Measurements from ENCODE around the gene PIAS1. TPM values are rescaled to one million over a fixed set of nuclear protein-coding genes. Genes with fewer than 3 reads are reported as not detected.
A peak's percentile ranks its signal among the peaks of the same experiment; 100 is the strongest.

Gene PIAS1
- total RNA-seq, 5 donors from 2014 or later (not counting 1 experiment from before 2014, with no cell fraction given), result 63.7 to 96.5 (median 70.3) TPM

DNA sequence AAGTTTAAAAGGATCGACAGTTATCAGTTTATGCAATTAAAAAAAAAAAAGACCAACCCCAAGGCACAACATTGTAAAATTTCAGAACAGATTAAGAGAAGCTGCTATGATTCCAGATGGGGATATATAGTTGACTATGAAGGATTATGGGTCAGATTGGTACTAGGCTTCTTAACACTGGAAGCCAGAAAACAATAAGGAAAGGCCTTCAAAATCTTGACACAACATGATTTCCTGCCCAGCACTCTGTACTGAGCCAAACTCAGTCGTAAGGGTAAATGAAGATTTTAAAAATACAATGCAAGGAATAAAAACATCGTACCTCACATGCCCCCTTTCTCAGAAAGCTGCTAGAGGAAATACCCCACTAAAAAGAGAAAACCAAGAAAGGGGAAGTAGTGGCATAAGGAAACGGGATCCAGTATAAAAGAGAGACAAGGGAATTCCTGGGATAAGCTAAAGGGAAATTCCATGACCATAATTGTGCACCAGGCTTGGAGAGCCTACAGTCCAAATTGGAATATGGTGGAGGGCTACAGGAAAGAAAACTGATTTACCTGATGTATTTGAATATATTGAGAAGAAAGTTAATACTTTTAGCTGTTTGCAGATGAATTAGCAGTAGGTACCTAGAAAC is 27.9 kb downstream of the PIAS1 start:
- no peaks in the 10 kb centered on the region for H3K27me3 ChIP-seq (replicated peaks in 1 of 2; ENCODE audit: control insufficient read depth in 2 of 2, extremely low read depth in 1 of 2, insufficient read depth in 2 of 2, low read length in 1 of 2)
- H3K4me3 ChIP-seq (ENCODE audit: control insufficient read depth in 1 of 2, extremely low read depth in 1 of 2, low read length in 1 of 2), result no peak overlapping the region
- peaks cover 8% of the 10 kb centered on the region in 2 donors for H3K36me3 ChIP-seq (ENCODE audit: control insufficient read depth in 2 of 2, extremely low read depth in 1 of 2, insufficient read depth in 1 of 2, low read length in 1 of 2)
- no peak for ATAC-seq (replicated peaks in 1 of 4)
- Mint-ChIP-seq H3K36me3 (peaks cover 5% of the 10 kb centered on the region), H3K9me3 (no peaks in the 10 kb centered on the region), H3K4me3 (peak overlapping the region in 1 of 3 donors; percentile 51), H3K27ac (peak overlapping the region; percentile 25 to 70), H3K4me1 (peaks cover 78 to 90% (median 83%) of the 10 kb centered on the region in 3 donors), H3K27me3 (no peaks in the 10 kb centered on the region)
- 40% methylated on average over 1 of the region's 4 CpGs for WGBS (ENCODE audit: insufficient coverage)
- CTCF ChIA-PET, result interaction anchor here (0.7 to 1.0 kb wide), 2 partner anchors 8 to 71 kb away, joined by 3 read pairs; no protein-coding TSS in a partner anchor
- POLR2A ChIA-PET, result no interaction called here
- peaks cover 7 to 17% of the 10 kb centered on the region in 2 experiments for H3K4me1 ChIP-seq (ENCODE audit: control insufficient read depth in 1 of 2, extremely low read depth in 1 of 2, insufficient read depth in 2 of 2, low read length in 2 of 2)
- H3K9me3 ChIP-seq, result no peaks in the 10 kb centered on the region
- no peak for DNase-seq
- no peak overlapping the region for H3K27ac ChIP-seq (ENCODE audit: low read length)

DNA sequence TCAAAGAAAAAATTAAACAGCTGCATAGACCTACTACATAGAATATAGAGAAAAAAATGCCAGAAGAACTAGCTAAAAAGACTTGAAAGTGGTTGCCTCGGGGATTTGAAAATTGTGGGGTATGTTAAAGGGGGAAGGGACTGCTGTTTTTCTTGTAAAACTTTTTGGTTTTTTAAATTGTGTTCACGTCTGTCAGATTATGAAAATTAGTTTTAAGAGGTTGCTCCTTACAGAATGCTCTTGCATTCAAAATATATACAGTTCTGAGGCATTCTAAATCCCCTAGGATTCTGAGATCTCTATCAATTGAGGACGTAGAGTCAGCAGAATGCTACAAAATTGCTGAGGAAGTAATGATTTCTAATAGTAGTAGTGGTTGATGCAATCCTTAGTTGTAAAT is 28.6 kb downstream of the PIAS1 start:
- ChIA-PET POLR2A (no interaction called here), CTCF (interaction anchor here (0.6 to 1.0 kb wide), 3 partner anchors 9 to 53 kb away, joined by 3 to 4 read pairs (median 3); no protein-coding TSS in a partner anchor)
- Histone ChIP-seq H3K36me3 (ENCODE audit: control insufficient read depth in 2 of 2, extremely low read depth in 1 of 2, insufficient read depth in 1 of 2, low read length in 1 of 2) (peaks cover 8% of the 10 kb centered on the region in 2 donors), H3K27ac (ENCODE audit: low read length) (no peak overlapping the region), H3K27me3 (replicated peaks in 1 of 2; ENCODE audit: control insufficient read depth in 2 of 2, extremely low read depth in 1 of 2, insufficient read depth in 2 of 2, low read length in 1 of 2) (no peaks in the 10 kb centered on the region), H3K9me3 (no peaks in the 10 kb centered on the region), H3K4me3 (ENCODE audit: control insufficient read depth in 1 of 2, extremely low read depth in 1 of 2, low read length in 1 of 2) (no peak overlapping the region), H3K4me1 (ENCODE audit: control insufficient read depth in 1 of 2, extremely low read depth in 1 of 2, insufficient read depth in 2 of 2, low read length in 2 of 2) (peaks cover 7 to 16% of the 10 kb centered on the region in 2 experiments)
- ATAC-seq (replicated peaks in 1 of 4) (no peak), DNase-seq (no peak)
- Mint-ChIP-seq H3K4me3 (peak overlapping the region in 1 of 3 donors; percentile 51), H3K27ac (peak overlapping the region in 1 of 2 donors; percentile 59), H3K4me1 (peaks cover 73 to 87% (median 79%) of the 10 kb centered on the region in 3 donors), H3K9me3 (no peaks in the 10 kb centered on the region), H3K27me3 (no peaks in the 10 kb centered on the region), H3K36me3 (peaks cover 5% of the 10 kb centered on the region)
- no CpG with 5 or more reads among the region's 3 CpGs for WGBS (ENCODE audit: insufficient coverage)

- no peak for DNase-seq
- H3K27me3 Mint-ChIP-seq, result no peaks in the 10 kb centered on the region
- H3K27ac ChIP-seq (ENCODE audit: low read length), result no peak overlapping the region
- H3K9me3 ChIP-seq, result no peaks in the 10 kb centered on the region
- no CpG with 5 or more reads among the region's 4 CpGs for WGBS (ENCODE audit: insufficient coverage)
- no peak overlapping the region for H3K4me3 Mint-ChIP-seq
- peaks cover 73 to 86% (median 73%) of the 10 kb centered on the region in 3 donors for H3K4me1 Mint-ChIP-seq
- no peak for ATAC-seq (replicated peaks in 1 of 4)
- H3K36me3 Mint-ChIP-seq, result peaks cover 5% of the 10 kb centered on the region
- peaks cover 8% of the 10 kb centered on the region in 2 donors for H3K36me3 ChIP-seq (ENCODE audit: control insufficient read depth in 2 of 2, extremely low read depth in 1 of 2, insufficient read depth in 1 of 2, low read length in 1 of 2)
- H3K4me3 ChIP-seq (ENCODE audit: control insufficient read depth in 1 of 2, extremely low read depth in 1 of 2, low read length in 1 of 2), result no peak overlapping the region
- no peaks in the 10 kb centered on the region for H3K27me3 ChIP-seq (replicated peaks in 1 of 2; ENCODE audit: control insufficient read depth in 2 of 2, extremely low read depth in 1 of 2, insufficient read depth in 2 of 2, low read length in 1 of 2)
- ChIA-PET POLR2A (interaction anchor here in 1 of 2 donors (0.6 kb wide), 1 partner anchor 844 kb away, joined by 3 read pairs; no protein-coding TSS in a partner anchor), CTCF (interaction anchor here in 1 of 2 donors (0.8 kb wide), 1 partner anchor 54 kb away, joined by 4 read pairs; no protein-coding TSS in a partner anchor)
- peak overlapping the region in 1 of 2 donors; percentile 28 for H3K27ac Mint-ChIP-seq
- H3K4me1 ChIP-seq (ENCODE audit: control insufficient read depth in 1 of 2, extremely low read depth in 1 of 2, insufficient read depth in 2 of 2, low read length in 2 of 2), result peaks cover 7 to 15% of the 10 kb centered on the region in 2 experiments
- no peaks in the 10 kb centered on the region for H3K9me3 Mint-ChIP-seq
Observed at GRCh38 chr15:68083463-68083862, 29.3 kb downstream of the PIAS1 start.

GRCh38 chr15:68085052-68085451 is 30.9 kb downstream of the PIAS1 start:
- Histone ChIP-seq H3K4me3 (ENCODE audit: control insufficient read depth in 1 of 2, extremely low read depth in 1 of 2, low read length in 1 of 2) (no peak overlapping the region), H3K9me3 (no peaks in the 10 kb centered on the region), H3K4me1 (ENCODE audit: control insufficient read depth in 1 of 2, extremely low read depth in 1 of 2, insufficient read depth in 2 of 2, low read length in 2 of 2) (peaks cover 0 to 15% of the 10 kb centered on the region in 2 experiments), H3K27me3 (replicated peaks in 1 of 2; ENCODE audit: control insufficient read depth in 2 of 2, extremely low read depth in 1 of 2, insufficient read depth in 2 of 2, low read length in 1 of 2) (no peaks in the 10 kb centered on the region), H3K27ac (ENCODE audit: low read length) (no peak overlapping the region), H3K36me3 (ENCODE audit: control insufficient read depth in 2 of 2, extremely low read depth in 1 of 2, insufficient read depth in 1 of 2, low read length in 1 of 2) (peaks cover 3 to 6% of the 10 kb centered on the region in 2 donors)
- peaks cover 9% of the 10 kb centered on the region for H3K36me3 Mint-ChIP-seq
- WGBS (ENCODE audit: insufficient coverage), result 91% methylated on average over 1 of the region's 1 CpG
- ChIA-PET CTCF (interaction anchor here in 1 of 2 donors (0.6 kb wide), 2 partner anchors 13 to 586 kb away, joined by 4 to 10 read pairs; no protein-coding TSS in a partner anchor), POLR2A (no interaction called here)
- H3K9me3 Mint-ChIP-seq, result no peaks in the 10 kb centered on the region
- H3K27me3 Mint-ChIP-seq, result no peaks in the 10 kb centered on the region
- peaks cover 67 to 81% (median 67%) of the 10 kb centered on the region in 3 donors for H3K4me1 Mint-ChIP-seq
- no peak overlapping the region for H3K4me3 Mint-ChIP-seq
- ATAC-seq (replicated peaks in 1 of 4) (no peak), DNase-seq (no peak)
- no peak overlapping the region for H3K27ac Mint-ChIP-seq

DNA sequence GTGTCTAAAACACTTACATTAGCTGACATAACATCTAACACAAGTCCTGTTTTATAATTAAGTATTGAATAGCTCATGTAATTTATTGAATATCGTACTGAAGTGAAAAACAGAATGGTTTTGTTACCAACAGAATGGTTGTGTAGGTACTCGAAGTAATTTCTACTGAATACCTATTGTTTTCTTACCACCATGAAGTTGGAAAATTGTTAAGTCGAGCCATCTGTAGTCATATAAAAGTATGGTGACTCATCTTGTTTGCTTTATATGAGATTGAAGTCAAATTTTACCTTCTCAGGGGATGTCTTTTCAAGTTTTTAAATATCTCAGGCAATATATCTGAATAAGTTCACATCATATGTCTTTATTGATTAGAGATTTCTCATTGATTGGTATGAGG is 37.6 kb downstream of the PIAS1 start:
- H3K4me1 ChIP-seq (ENCODE audit: control insufficient read depth in 1 of 2, extremely low read depth in 1 of 2, insufficient read depth in 2 of 2, low read length in 2 of 2), result no peaks in the 10 kb centered on the region
- Mint-ChIP-seq H3K9me3 (peaks cover 1 to 7% (median 6%) of the 10 kb centered on the region in 3 donors), H3K4me1 (peaks cover 29 to 44% (median 42%) of the 10 kb centered on the region in 3 donors), H3K4me3 (no peak overlapping the region), H3K36me3 (peaks cover 46% of the 10 kb centered on the region), H3K27ac (no peak overlapping the region), H3K27me3 (no peaks in the 10 kb centered on the region)
- ChIA-PET POLR2A (no interaction called here), CTCF (no interaction called here)
- no peak overlapping the region for H3K27ac ChIP-seq (ENCODE audit: low read length)
- peaks cover 0 to 13% of the 10 kb centered on the region in 2 donors for H3K36me3 ChIP-seq (ENCODE audit: control insufficient read depth in 2 of 2, extremely low read depth in 1 of 2, insufficient read depth in 1 of 2, low read length in 1 of 2)
- H3K4me3 ChIP-seq (ENCODE audit: control insufficient read depth in 1 of 2, extremely low read depth in 1 of 2, low read length in 1 of 2), result no peak overlapping the region
- no peaks in the 10 kb centered on the region for H3K27me3 ChIP-seq (replicated peaks in 1 of 2; ENCODE audit: control insufficient read depth in 2 of 2, extremely low read depth in 1 of 2, insufficient read depth in 2 of 2, low read length in 1 of 2)
- ATAC-seq (replicated peaks in 1 of 4) (no peak), DNase-seq (no peak)
- no CpG with 5 or more reads among the region's 3 CpGs for WGBS (ENCODE audit: insufficient coverage)
- H3K9me3 ChIP-seq, result peaks cover 3% of the 10 kb centered on the region

DNA sequence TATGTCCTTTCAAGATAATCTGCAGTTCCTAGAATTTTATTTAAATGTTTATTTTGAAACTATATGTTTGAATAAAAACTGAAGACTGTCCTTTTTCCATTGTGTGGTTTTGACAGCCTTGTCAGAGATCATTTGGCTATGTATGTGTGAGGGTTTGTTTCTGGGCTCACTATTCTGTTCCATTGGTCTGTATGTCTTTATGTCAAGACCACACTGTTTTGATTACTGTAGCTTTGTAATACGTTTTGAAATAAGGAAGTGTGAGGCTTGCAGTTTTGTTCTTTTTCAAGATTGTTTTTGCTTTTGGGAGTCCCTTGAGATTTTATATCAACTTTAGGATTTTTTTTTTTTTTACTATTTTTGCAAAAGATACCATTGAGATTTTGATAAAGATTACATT is 42.0 kb downstream of the PIAS1 start:
- Histone ChIP-seq H3K4me1 (ENCODE audit: control insufficient read depth in 1 of 2, extremely low read depth in 1 of 2, insufficient read depth in 2 of 2, low read length in 2 of 2) (peaks cover 0 to 5% of the 10 kb centered on the region in 2 experiments), H3K27me3 (replicated peaks in 1 of 2; ENCODE audit: control insufficient read depth in 2 of 2, extremely low read depth in 1 of 2, insufficient read depth in 2 of 2, low read length in 1 of 2) (no peaks in the 10 kb centered on the region), H3K36me3 (ENCODE audit: control insufficient read depth in 2 of 2, extremely low read depth in 1 of 2, insufficient read depth in 1 of 2, low read length in 1 of 2) (peaks cover 0 to 17% of the 10 kb centered on the region in 2 donors), H3K4me3 (ENCODE audit: control insufficient read depth in 1 of 2, extremely low read depth in 1 of 2, low read length in 1 of 2) (no peak overlapping the region), H3K9me3 (peaks cover 6% of the 10 kb centered on the region), H3K27ac (ENCODE audit: low read length) (no peak overlapping the region)
- Mint-ChIP-seq H3K27me3 (no peaks in the 10 kb centered on the region), H3K4me1 (peaks cover 45 to 62% (median 56%) of the 10 kb centered on the region in 3 donors), H3K36me3 (peaks cover 58% of the 10 kb centered on the region), H3K4me3 (no peak overlapping the region), H3K27ac (no peak overlapping the region), H3K9me3 (peaks cover 4 to 10% (median 10%) of the 10 kb centered on the region in 3 donors)
- ATAC-seq (replicated peaks in 1 of 4) (no peak), DNase-seq (no peak)
- POLR2A ChIA-PET, result no interaction called here
- no CpG with 5 or more reads among the region's 1 CpG for WGBS (ENCODE audit: insufficient coverage)
- CTCF ChIA-PET, result no interaction called here
